AG09319 (cell line): ENCODE data around the gene ZBTB33.

Source experiments
- DNase-seq: peaks from one replicate; pipeline ENCODE4 v3.0.0-alpha.2; 2010; ENCODE audit warnings: low read depth; ENCODE audit errors: extremely low read depth
- TF ChIP-seq, protein P1 (sequence below): IDR thresholded peaks from 2 replicates; pipeline ENCODE4 v1.5.1; 2011; ENCODE audit warnings: low read depth, mild to moderate bottlenecking, inconsistent platforms, low read length, moderate library complexity

Gene ZBTB33

DNA sequence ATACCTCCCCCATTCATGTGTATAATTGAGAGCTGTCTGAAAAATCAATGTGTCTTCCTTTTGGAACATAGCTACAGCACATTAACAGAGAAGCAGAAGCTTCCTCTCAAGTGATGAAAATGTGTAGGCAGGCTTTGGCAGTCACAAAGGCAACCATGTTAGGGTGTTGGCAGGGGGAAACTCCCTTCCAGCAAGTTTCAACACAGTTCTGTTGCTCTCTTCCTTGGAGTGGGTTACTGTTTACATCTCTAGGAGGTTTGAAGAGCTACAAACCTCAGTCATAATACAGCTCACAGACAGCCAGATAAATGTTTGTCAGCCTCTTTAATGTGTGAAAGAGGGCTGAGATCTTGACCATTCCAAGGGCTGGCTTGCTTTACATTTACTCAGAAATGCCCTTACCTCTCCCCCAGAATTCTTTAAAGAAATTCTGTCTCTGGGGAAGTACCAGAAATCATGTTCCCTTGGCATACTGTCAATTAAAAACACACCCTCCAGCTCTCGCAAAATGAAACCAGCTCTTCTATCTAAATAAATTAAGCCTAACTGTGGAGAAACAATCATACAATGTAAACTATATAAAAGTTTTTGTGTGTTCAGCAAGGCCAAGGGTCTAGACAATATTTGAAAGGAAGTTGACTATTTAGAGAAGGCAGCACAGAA is 18.9 kb downstream of the ZBTB33 start:
- TF ChIP-seq, protein P1, sequence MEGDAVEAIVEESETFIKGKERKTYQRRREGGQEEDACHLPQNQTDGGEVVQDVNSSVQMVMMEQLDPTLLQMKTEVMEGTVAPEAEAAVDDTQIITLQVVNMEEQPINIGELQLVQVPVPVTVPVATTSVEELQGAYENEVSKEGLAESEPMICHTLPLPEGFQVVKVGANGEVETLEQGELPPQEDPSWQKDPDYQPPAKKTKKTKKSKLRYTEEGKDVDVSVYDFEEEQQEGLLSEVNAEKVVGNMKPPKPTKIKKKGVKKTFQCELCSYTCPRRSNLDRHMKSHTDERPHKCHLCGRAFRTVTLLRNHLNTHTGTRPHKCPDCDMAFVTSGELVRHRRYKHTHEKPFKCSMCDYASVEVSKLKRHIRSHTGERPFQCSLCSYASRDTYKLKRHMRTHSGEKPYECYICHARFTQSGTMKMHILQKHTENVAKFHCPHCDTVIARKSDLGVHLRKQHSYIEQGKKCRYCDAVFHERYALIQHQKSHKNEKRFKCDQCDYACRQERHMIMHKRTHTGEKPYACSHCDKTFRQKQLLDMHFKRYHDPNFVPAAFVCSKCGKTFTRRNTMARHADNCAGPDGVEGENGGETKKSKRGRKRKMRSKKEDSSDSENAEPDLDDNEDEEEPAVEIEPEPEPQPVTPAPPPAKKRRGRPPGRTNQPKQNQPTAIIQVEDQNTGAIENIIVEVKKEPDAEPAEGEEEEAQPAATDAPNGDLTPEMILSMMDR: no peak
- DNase-seq: no peak

DNA sequence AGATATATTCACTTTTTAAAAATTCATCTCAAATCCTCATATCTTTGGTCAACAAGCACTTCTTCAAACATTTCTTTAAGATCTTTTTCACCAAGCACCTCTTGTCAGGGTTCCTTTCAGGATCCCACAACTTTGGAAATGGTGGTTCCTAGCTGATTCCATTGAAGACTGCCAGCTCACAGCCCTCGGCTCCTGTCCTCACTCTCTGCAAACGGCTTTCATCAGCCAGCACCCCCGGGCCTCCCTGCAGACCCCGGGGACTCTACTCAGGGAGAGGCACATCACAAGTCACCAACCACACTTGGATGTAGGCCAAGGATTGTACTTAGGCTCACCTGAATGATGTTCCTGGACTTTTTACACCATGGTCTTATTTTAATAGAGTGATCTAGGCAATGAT is 20.0 kb downstream of the ZBTB33 start:
- TF ChIP-seq, protein P1: no peak

DNA sequence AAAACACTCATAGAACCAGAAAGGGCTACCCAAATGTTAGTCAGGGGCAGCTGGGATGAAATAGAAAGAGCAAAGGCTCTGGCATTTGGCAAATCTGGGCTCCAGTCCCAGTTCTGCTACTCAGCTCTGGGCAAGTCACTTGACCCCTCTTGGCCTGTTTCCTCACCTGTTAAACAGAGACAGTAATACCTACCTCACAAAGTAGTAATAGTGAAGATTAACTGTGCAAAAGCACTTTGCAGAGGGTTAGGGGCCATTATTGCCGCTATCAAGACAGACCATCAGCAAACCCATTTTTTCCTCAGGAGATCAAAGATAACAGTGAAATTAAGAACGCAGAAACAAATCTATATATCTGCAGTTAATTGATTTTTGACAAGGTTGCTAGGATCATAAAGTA is 20.6 kb downstream of the ZBTB33 start:
- no peak for DNase-seq
- TF ChIP-seq, protein P1: no peak

More for the DNA sequence above, 20.0 kb downstream of the ZBTB33 start:
- DNase-seq: no peak

DNA sequence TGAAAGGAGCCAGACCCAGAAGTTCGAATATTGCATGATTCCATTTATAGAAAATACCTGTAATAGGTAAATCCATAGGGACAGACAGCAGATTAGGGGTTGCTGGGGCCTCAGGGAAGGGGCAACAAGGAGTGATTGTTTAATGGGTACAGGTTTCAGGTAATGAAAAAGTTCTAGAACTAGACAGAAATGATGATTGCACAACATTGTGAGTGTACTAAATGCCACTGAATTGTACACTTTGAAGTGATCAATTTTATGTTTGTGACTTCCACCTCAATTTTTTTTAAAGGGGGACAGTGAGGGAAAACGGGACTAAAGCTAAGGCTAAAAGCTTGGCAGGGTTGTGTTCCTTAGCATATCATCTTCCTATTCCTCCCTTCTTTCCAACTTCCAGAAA is 23.5 kb downstream of the ZBTB33 start:
- TF ChIP-seq, protein P1: no peak
- no peak for DNase-seq

DNA sequence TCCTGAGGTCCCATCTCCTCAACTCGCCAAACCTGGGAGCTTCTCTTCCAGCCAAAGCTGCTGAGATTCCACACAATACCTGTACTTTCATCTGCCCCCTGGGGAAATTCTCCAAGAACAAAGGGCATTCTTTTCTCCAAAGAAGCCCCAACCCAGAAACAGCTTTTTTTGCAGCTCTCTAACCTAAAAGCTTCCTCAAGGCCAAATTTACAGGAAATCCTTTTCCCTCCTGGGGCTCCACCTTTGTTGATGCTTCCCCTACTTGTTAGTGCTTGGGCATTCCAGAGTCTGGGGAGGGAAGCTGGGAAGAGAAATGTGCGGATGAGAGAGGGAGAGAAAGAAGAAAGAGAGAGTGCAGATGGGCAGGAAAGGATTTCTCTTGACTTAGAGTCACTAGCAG is 24.3 kb downstream of the ZBTB33 start:
- DNase-seq: no peak
- TF ChIP-seq, protein P1: no peak

DNA sequence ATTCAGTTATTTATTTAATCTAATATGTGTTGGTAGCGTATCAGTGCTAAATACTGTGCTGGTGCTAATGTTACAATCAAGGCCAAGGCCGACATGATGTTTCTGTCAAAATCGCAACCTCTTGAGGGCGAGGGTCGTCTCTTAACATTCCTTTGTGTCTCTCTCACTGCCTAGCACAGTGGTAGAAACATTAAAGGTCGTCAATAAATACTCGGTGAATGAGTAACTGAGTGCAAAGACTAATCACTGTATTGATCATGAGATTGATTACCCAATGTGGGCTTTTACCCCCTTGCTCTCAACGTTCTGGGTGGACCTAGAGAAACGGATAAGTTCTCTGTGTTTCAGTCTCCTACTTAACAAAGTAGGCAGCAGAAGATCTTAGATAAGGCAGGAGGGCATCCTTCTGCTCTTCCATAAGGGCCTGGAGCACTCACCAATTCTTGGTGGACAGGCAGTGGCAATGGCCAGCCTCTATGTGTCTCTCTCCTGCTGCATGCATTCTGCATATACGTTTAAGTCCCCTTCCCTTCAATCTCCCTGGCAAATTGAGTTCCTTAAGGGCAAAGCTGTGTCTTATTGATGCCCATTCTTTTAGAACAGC is 30.5 kb downstream of the ZBTB33 start:
- no peak for DNase-seq
- TF ChIP-seq, protein P1: no peak

DNA sequence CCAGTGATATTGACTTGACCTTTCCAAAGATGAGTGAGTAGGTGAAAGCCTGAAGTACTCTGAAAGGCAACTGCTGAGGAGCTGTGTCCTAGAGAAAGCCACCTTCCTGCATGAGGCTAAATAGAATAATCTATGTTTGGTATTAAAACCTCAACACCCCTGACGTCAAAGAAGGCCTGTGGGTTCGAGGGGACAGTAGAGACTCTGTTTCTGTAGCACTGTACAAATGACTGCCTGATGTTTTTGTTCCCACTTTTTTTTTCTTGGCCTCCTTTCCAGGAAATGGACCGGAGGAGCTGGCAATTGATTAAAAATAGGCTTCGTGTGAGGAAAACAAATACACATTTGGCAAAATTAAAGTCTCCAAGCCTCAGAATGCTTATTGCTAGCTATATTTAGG is 31.1 kb downstream of the ZBTB33 start:
- TF ChIP-seq, protein P1: no peak
- DNase-seq: no peak
